CD14-positive monocyte (primary cell): ENCODE results near the gene RIMBP2. TPM values are rescaled to one million over a fixed set of nuclear protein-coding genes. Genes with fewer than 3 reads are reported as not detected.

ENCODE experiments used
- DNase-seq, 3 donors: peaks; one replicate each; pipeline ENCODE4 v3.0.0-alpha.2; 2011 to 2022
- H2AFZ ChIP-seq: 2 replicates; pipeline ENCODE4 v1.6.0; 2012; ENCODE audit warnings: mild to moderate bottlenecking, low read depth, low read length, inconsistent platforms; ENCODE audit not compliant: insufficient read depth, poor library complexity, severe bottlenecking
- H3K27ac ChIP-seq, 2 donors: 1 replicate in 1 of 2; 2 replicates in 1 of 2; pipeline ENCODE4 v1.5.1; 2012 to 2013; ENCODE audit warnings: low read length in 2 of 2, control low read depth in 1 of 2, inconsistent platforms in 1 of 2, low read depth in 1 of 2, mild to moderate bottlenecking in 1 of 2
- H3K27me3 ChIP-seq, 2 donors: one replicate each; pipeline versions ENCODE4 v1.6.0 to v1.6.1; 2011 to 2013; ENCODE audit warnings: low read length in 2 of 2; ENCODE audit not compliant: control insufficient read depth in 2 of 2, insufficient read depth in 2 of 2
- H3K36me3 ChIP-seq, 2 donors: replicated peaks in 1 of 2; 1 replicate in 1 of 2; 2 replicates in 1 of 2; pipeline versions ENCODE4 v1.5.1 to v1.6.1; 2012 to 2013; ENCODE audit warnings: low read length in 2 of 2, control low read depth in 1 of 2, inconsistent platforms in 1 of 2, mild to moderate bottlenecking in 1 of 2; ENCODE audit not compliant: insufficient read depth in 2 of 2, control insufficient read depth in 1 of 2
- H3K4me1 ChIP-seq, 2 donors: 1 replicate in 1 of 2; 2 replicates in 1 of 2; pipeline versions ENCODE4 v1.5.1 to v1.6.1; 2012 to 2013; ENCODE audit warnings: low read length in 2 of 2, control low read depth in 1 of 2, inconsistent platforms in 1 of 2, mild to moderate bottlenecking in 1 of 2, moderate library complexity in 1 of 2; ENCODE audit not compliant: insufficient read depth in 2 of 2, control insufficient read depth in 1 of 2
- H3K4me2 ChIP-seq: replicated peaks from 2 replicates; pipeline ENCODE3; 2012; ENCODE audit warnings: low read length, moderate library complexity, mild to moderate bottlenecking; ENCODE audit not compliant: poor library complexity, severe bottlenecking; ENCODE audit errors: extremely low read depth
- H3K4me3 ChIP-seq, 3 experiments: fragments of 200-600 bp in 1 of 3; sonication (generic) in 1 of 3; replicated peaks in 1 of 3; 1 replicate in 2 of 3; 2 replicates in 1 of 3; pipeline ENCODE4 v1.5.1; 2011 to 2013; ENCODE audit warnings: low read length in 3 of 3, mild to moderate bottlenecking in 3 of 3, control low read depth in 2 of 3, low read depth in 2 of 3, inconsistent platforms in 1 of 3, moderate library complexity in 1 of 3
- H3K79me2 ChIP-seq: 2 replicates; pipeline ENCODE4 v1.6.0; 2012; ENCODE audit warnings: mild to moderate bottlenecking, control low read depth, inconsistent platforms, low read length, moderate library complexity; ENCODE audit not compliant: insufficient read depth
- H3K9ac ChIP-seq: 2 replicates; pipeline ENCODE4 v1.6.0; 2017; ENCODE audit warnings: low read length, mild to moderate bottlenecking; ENCODE audit not compliant: insufficient read depth, poor library complexity, severe bottlenecking
- H3K9me3 ChIP-seq, 2 donors: replicated peaks in 1 of 2; 1 replicate in 1 of 2; 2 replicates in 1 of 2; pipeline versions ENCODE4 v1.5.1 to v1.6.1; 2012 to 2013; ENCODE audit warnings: low read length in 2 of 2, control low read depth in 1 of 2; ENCODE audit not compliant: control insufficient read depth in 1 of 2, insufficient read depth in 1 of 2
- H4K20me1 ChIP-seq: 2 replicates; pipeline ENCODE4 v1.6.0; 2012; ENCODE audit warnings: mild to moderate bottlenecking, low read length, control low read depth, moderate library complexity; ENCODE audit not compliant: insufficient read depth
- H3K27ac Mint-ChIP-seq, 7 donors: one replicate each; pipeline ENCODE4 v1.8.0; 2020; ENCODE audit warnings: mild to moderate bottlenecking in 7 of 7, mixed read lengths in 7 of 7, moderate library complexity in 6 of 7, inconsistent platforms in 2 of 7
- H3K27me3 Mint-ChIP-seq, 3 donors: one replicate each; pipeline ENCODE4 v1.8.0; 2021 to 2022; ENCODE audit warnings: low read depth in 3 of 3, mild to moderate bottlenecking in 3 of 3, mixed read lengths in 3 of 3, moderate library complexity in 3 of 3, inconsistent platforms in 1 of 3
- H3K36me3 Mint-ChIP-seq, 2 donors: one replicate each; pipeline ENCODE4 v1.8.0; 2020; ENCODE audit warnings: mixed read lengths in 2 of 2, inconsistent platforms in 1 of 2, mild to moderate bottlenecking in 1 of 2
- H3K4me1 Mint-ChIP-seq: one replicate; pipeline ENCODE4 v1.8.0; 2020; ENCODE audit warnings: mild to moderate bottlenecking, mixed read lengths
- H3K4me3 Mint-ChIP-seq, 2 donors: one replicate each; pipeline ENCODE4 v1.8.0; 2020; ENCODE audit warnings: mild to moderate bottlenecking in 2 of 2, mixed read lengths in 2 of 2, moderate library complexity in 1 of 2
- H3K9me3 Mint-ChIP-seq, 7 donors: one replicate each; pipeline ENCODE4 v1.8.0; 2020 to 2022; ENCODE audit warnings: mixed read lengths in 7 of 7, mild to moderate bottlenecking in 6 of 7, moderate library complexity in 6 of 7, inconsistent platforms in 2 of 7
- WGBS: methylation state at CpG from one replicate; pipeline ENCODE4 v1.1.5; 2013; ENCODE audit warnings: missing lambda C conversion rate; ENCODE audit not compliant: insufficient coverage; 5-methylcytosine and 5-hydroxymethylcytosine counted together
- intact Hi-C, 2 donors: fragments of 100-400 bp; cut with micrococcal nuclease; formaldehyde crosslinking; loops; one replicate each; pipeline versions ENCODE4 v1.15.0 to v1.15.1; 2023
- polyA plus RNA-seq, 3 donors: library from polyadenylated mRNA; depleted of rRNA in 1 of 3; unstranded in 2 of 3; stranded (reverse) in 1 of 3; fragments of 300-500 nt in 2 of 3; fragments of >200 nt in 1 of 3; fragmentation: Illumina TruSeq in 2 of 3; gene quantifications; 1 replicate in 2 of 3; 2 replicates in 1 of 3; pipeline ENCODE4 v1.2.3, GENCODE V29; 2012 to 2021
- TF ChIP-seq, protein P1 (sequence below): fragments of 200-600 bp; IDR thresholded peaks from one replicate; pipeline ENCODE4 v1.8.0; 2022; ENCODE audit warnings: antibody characterized with exemption, mild to moderate bottlenecking

The RIMBP2 gene
- polyA plus RNA-seq, 3 donors = not detected

DNA sequence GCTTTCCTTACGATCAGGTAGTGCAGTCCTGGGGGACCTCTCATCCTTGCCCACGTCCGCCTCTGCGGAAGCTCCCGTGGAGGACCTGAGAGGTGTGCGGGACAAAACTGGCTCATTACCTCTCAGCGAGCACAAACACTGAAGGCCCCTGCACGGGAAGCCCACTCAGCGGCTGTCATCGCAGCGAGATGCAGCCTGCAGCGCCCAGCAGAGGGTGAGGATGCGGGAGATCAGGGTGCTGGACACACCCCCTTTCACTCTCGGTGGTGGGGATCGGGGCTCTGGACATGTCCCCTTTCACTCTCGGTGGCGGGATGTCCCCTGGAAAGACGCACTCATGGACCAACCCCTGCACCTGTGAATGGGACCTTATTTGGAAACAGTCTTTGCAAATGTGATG lies 266.8 kb downstream of the RIMBP2 start:
- Histone ChIP-seq H3K4me1 (no peaks in the 10 kb centered on the region), H3K9ac (no peak overlapping the region), H4K20me1 (no peaks in the 10 kb centered on the region), H3K79me2 (no peaks in the 10 kb centered on the region), H3K4me2 (no peak overlapping the region), H3K27ac (no peak overlapping the region), H3K4me3 (no peak overlapping the region), H3K9me3 (no peaks in the 10 kb centered on the region), H3K36me3 (no peaks in the 10 kb centered on the region), H3K27me3 (no peaks in the 10 kb centered on the region), H2AFZ (no peak overlapping the region)
- Mint-ChIP-seq H3K27me3 (peaks cover 0 to 1% (median 0%) of the 10 kb centered on the region in 3 donors), H3K27ac (no peak overlapping the region), H3K36me3 (no peaks in the 10 kb centered on the region), H3K4me3 (no peak overlapping the region), H3K4me1 (no peaks in the 10 kb centered on the region), H3K9me3 (peaks cover 0 to 3% (median 0%) of the 10 kb centered on the region in 7 donors)
- 90% methylated on average over 18 of the region's 18 CpGs for WGBS
- DNase-seq = no peak
- intact Hi-C loops = no loop called here
- TF ChIP-seq, protein P1, sequence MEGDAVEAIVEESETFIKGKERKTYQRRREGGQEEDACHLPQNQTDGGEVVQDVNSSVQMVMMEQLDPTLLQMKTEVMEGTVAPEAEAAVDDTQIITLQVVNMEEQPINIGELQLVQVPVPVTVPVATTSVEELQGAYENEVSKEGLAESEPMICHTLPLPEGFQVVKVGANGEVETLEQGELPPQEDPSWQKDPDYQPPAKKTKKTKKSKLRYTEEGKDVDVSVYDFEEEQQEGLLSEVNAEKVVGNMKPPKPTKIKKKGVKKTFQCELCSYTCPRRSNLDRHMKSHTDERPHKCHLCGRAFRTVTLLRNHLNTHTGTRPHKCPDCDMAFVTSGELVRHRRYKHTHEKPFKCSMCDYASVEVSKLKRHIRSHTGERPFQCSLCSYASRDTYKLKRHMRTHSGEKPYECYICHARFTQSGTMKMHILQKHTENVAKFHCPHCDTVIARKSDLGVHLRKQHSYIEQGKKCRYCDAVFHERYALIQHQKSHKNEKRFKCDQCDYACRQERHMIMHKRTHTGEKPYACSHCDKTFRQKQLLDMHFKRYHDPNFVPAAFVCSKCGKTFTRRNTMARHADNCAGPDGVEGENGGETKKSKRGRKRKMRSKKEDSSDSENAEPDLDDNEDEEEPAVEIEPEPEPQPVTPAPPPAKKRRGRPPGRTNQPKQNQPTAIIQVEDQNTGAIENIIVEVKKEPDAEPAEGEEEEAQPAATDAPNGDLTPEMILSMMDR = no peak

DNA sequence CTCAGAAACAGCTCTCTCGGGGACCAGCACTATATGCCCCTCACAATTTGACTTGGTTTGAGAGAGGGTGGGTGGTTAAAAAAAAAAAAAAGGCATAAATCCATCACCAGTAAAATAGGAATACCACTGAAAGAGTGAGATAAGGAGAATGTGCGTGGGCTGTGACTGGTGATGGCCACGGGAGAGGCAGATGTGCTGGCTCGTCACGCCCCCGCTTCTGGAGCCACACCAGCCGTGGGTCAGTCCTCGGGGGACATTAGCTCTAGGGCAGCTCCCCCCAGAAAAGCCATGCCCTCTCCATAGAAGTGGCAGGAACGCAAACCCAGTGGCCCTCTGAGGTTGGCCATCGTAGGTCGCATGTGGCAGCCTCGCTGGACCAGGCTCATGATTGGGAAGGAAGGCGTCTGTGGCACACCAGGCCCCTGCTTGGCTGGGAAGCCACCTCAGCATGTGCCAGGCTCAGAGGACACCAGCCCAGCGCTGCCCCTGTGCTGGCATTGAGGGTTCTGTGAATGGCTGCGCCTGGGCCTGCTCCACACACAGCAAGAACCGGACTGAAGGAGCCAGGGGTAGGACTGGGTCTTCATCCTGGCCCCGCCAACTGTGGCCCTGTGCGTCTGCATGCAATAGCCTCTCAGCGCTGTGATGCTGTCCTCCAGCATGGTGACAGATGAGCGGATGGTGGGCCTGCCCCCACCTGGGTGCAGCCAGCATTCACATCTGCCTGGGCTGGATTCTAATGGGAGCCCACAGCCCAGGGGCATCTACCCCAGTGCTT lies 267.9 kb downstream of the RIMBP2 start:
- no peaks in the 10 kb centered on the region for H3K9me3 ChIP-seq
- H3K4me3 Mint-ChIP-seq = no peak overlapping the region
- no peak overlapping the region for H3K27ac Mint-ChIP-seq
- no peak overlapping the region for H2AFZ ChIP-seq
- peaks cover 0 to 3% (median 0%) of the 10 kb centered on the region in 7 donors for H3K9me3 Mint-ChIP-seq
- H3K36me3 ChIP-seq = no peaks in the 10 kb centered on the region
- H3K4me2 ChIP-seq = no peak overlapping the region
- H3K4me1 Mint-ChIP-seq = no peaks in the 10 kb centered on the region
- no peaks in the 10 kb centered on the region for H3K27me3 ChIP-seq
- H4K20me1 ChIP-seq = no peaks in the 10 kb centered on the region
- TF ChIP-seq, protein P1 = no peak
- no peak overlapping the region for H3K9ac ChIP-seq
- H3K27me3 Mint-ChIP-seq = no peaks in the 10 kb centered on the region
- H3K4me3 ChIP-seq = no peak overlapping the region
- 92% methylated on average over 17 of the region's 20 CpGs for whole genome bisulfite sequencing
- H3K4me1 ChIP-seq = no peaks in the 10 kb centered on the region
- no peak overlapping the region for H3K27ac ChIP-seq
- no peaks in the 10 kb centered on the region for H3K36me3 Mint-ChIP-seq
- H3K79me2 ChIP-seq = no peaks in the 10 kb centered on the region
- intact Hi-C loops = no loop called here
- no peak for DNase-seq
